ENCODE measurements around the gene KHDC4. TPM values are rescaled to one million over a fixed set of nuclear protein-coding genes. Genes with fewer than 3 reads are reported as not detected.

KHDC4 gene
- total and polyA plus RNA-seq, 9 donors, result 24.5 to 38.0 (median 30.0) TPM

GRCh38 chr1:155957411-155957915 lies 23.2 kb upstream of the KHDC4 start:
- DNase-seq, result no peak
- Histone ChIP-seq H3K36me3 (ENCODE audit: control insufficient read depth, insufficient read depth, low read length) (peaks cover 93% of the 10 kb centered on the region), H3K4me1 (ENCODE audit: control insufficient read depth, insufficient read depth, low read length) (peaks cover 17% of the 10 kb centered on the region), H3K27ac (ENCODE audit: low read length) (no peak overlapping the region), H3K4me3 (ENCODE audit: low read length) (no peak overlapping the region), H3K9me3 (replicated peaks; ENCODE audit: control insufficient read depth, low read depth, low read length) (no peaks in the 10 kb centered on the region), H3K27me3 (ENCODE audit: control insufficient read depth, insufficient read depth, low read length) (no peaks in the 10 kb centered on the region)
- WGBS (ENCODE audit: insufficient coverage), result 92% methylated on average over 9 of the region's 12 CpGs

- Histone ChIP-seq H3K4me3 (ENCODE audit: low read length) (no peak overlapping the region), H3K36me3 (ENCODE audit: control insufficient read depth, insufficient read depth, low read length) (peaks cover 93% of the 10 kb centered on the region), H3K27ac (ENCODE audit: low read length) (no peak overlapping the region), H3K4me1 (ENCODE audit: control insufficient read depth, insufficient read depth, low read length) (no peaks in the 10 kb centered on the region), H3K27me3 (ENCODE audit: control insufficient read depth, insufficient read depth, low read length) (no peaks in the 10 kb centered on the region), H3K9me3 (replicated peaks; ENCODE audit: control insufficient read depth, low read depth, low read length) (no peaks in the 10 kb centered on the region)
- WGBS (ENCODE audit: insufficient coverage), result 100% methylated on average over 3 of the region's 3 CpGs
- no peak for DNase-seq
Observed at GRCh38 chr1:155954645-155955044, 20.4 kb upstream of the KHDC4 start.

- DNase-seq, result no peak
- Histone ChIP-seq H3K27me3 (ENCODE audit: control insufficient read depth, insufficient read depth, low read length) (no peaks in the 10 kb centered on the region), H3K4me1 (ENCODE audit: control insufficient read depth, insufficient read depth, low read length) (no peaks in the 10 kb centered on the region), H3K36me3 (ENCODE audit: control insufficient read depth, insufficient read depth, low read length) (peaks cover 89% of the 10 kb centered on the region), H3K4me3 (ENCODE audit: low read length) (no peak overlapping the region), H3K27ac (ENCODE audit: low read length) (no peak overlapping the region), H3K9me3 (replicated peaks; ENCODE audit: control insufficient read depth, low read depth, low read length) (no peaks in the 10 kb centered on the region)
- WGBS (ENCODE audit: insufficient coverage), result 90% methylated on average over 12 of the region's 13 CpGs
Observed at GRCh38 chr1:155952505-155952890, 18.3 kb upstream of the KHDC4 start.

DNA sequence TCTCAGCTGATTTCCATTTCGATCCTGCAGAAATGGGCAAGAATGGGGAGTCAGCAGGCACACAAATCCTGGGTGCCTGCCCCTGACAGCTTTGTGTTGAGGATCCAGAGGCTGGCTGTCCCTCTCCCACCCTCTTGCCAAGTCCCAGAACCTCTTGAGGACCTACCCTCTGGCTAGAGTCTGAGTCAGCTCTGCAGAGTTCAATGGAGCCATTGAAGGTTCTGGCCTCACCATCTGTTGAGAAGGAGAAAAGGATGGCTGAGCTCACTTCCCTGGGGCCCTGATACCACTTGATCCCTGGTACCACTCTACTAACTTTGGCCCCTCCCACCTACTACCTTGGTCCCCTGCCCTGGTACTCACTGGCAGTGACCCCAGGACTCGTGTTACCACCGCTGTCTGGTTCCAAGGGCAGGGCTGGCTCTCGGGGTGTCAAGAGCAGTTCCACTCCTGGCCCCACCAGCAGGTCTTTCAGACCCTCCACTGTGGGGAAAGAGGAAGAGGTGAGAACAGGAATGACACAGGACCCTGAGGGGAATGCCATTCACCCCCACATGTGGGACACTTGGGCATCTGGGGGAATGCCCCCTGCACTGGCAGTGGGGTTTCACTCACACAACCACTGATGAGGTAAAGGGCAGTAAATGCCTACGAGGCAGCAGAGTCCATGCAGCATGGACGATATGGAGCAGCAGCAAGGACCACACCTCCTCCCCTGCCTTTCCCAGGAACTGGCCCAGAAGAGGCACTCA lies 17.7 kb upstream of the KHDC4 start:
- Histone ChIP-seq H3K27me3 (ENCODE audit: control insufficient read depth, insufficient read depth, low read length) (no peaks in the 10 kb centered on the region), H3K4me1 (ENCODE audit: control insufficient read depth, insufficient read depth, low read length) (peaks cover 3% of the 10 kb centered on the region), H3K36me3 (ENCODE audit: control insufficient read depth, insufficient read depth, low read length) (peaks cover 91% of the 10 kb centered on the region), H3K9me3 (replicated peaks; ENCODE audit: control insufficient read depth, low read depth, low read length) (no peaks in the 10 kb centered on the region), H3K27ac (ENCODE audit: low read length) (no peak overlapping the region), H3K4me3 (ENCODE audit: low read length) (no peak overlapping the region)
- WGBS (ENCODE audit: insufficient coverage), result 100% methylated on average over 1 of the region's 6 CpGs
- no peak for DNase-seq

DNA sequence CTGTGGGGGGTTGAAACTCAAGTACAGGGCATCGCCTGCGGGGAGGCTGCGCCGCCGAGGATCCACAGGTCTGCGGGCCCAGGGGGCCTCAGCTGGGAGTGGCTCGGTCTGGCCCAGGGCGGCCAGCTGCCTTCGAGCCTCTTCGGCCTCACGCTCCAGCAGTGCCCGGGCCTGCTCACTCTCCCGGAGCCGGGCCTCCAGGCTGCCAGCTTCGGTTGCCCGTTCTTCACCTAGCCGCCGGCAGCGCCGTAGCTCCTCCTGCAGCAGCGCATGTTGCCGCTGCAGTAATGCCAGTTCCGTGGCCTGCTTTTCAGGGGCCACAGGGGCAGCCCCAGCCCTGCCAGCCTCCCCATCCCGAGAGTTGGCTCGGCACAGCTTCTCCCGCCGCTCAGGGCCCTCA lies 16.6 kb upstream of the KHDC4 start:
- DNase-seq, result no peak
- 96% methylated on average over 23 of the region's 27 CpGs for WGBS (ENCODE audit: insufficient coverage)

GRCh38 chr1:155947741-155948140 lies 13.5 kb upstream of the KHDC4 start:
- Histone ChIP-seq H3K9me3 (replicated peaks; ENCODE audit: control insufficient read depth, low read depth, low read length) (no peaks in the 10 kb centered on the region), H3K4me1 (ENCODE audit: control insufficient read depth, insufficient read depth, low read length) (peaks cover 27% of the 10 kb centered on the region), H3K36me3 (ENCODE audit: control insufficient read depth, insufficient read depth, low read length) (peaks cover 66% of the 10 kb centered on the region), H3K27me3 (ENCODE audit: control insufficient read depth, insufficient read depth, low read length) (no peaks in the 10 kb centered on the region), H3K27ac (ENCODE audit: low read length) (no peak overlapping the region), H3K4me3 (ENCODE audit: low read length) (no peak overlapping the region)
- no peak for DNase-seq
- 100% methylated on average over 1 of the region's 8 CpGs for WGBS (ENCODE audit: insufficient coverage)

More for the DNA sequence above, 16.6 kb upstream of the KHDC4 start:
- H3K4me3 ChIP-seq (ENCODE audit: low read length), result no peak overlapping the region
- H3K4me1 ChIP-seq (ENCODE audit: control insufficient read depth, insufficient read depth, low read length), result peaks cover 8% of the 10 kb centered on the region
- H3K27me3 ChIP-seq (ENCODE audit: control insufficient read depth, insufficient read depth, low read length), result no peaks in the 10 kb centered on the region
- peaks cover 93% of the 10 kb centered on the region for H3K36me3 ChIP-seq (ENCODE audit: control insufficient read depth, insufficient read depth, low read length)
- no peaks in the 10 kb centered on the region for H3K9me3 ChIP-seq (replicated peaks; ENCODE audit: control insufficient read depth, low read depth, low read length)
- no peak overlapping the region for H3K27ac ChIP-seq (ENCODE audit: low read length)

DNA sequence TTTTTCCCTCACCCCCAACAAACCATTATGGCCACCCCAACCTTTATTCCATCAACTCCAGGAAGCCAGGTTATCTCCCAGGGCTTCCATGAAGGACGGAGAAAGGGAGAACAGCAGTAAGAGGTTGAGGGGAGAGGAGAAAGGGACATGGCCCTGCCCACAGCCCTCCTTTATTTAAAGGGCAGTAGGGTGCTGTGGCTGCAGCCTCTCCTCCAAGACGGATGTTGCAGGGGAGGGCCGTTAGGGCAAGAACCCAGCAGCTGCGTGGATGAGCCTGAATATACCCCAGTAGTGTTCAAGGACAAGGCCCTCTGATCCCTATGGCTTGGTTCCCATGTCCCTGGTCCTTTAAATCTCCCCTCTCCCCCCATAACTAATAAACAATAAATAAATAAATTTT lies 13.1 kb upstream of the KHDC4 start:
- WGBS (ENCODE audit: insufficient coverage), result no CpG with 5 or more reads among the region's 4 CpGs
- Histone ChIP-seq H3K27me3 (ENCODE audit: control insufficient read depth, insufficient read depth, low read length) (no peaks in the 10 kb centered on the region), H3K27ac (ENCODE audit: low read length) (no peak overlapping the region), H3K4me1 (ENCODE audit: control insufficient read depth, insufficient read depth, low read length) (peaks cover 31% of the 10 kb centered on the region), H3K36me3 (ENCODE audit: control insufficient read depth, insufficient read depth, low read length) (peaks cover 62% of the 10 kb centered on the region), H3K4me3 (ENCODE audit: low read length) (no peak overlapping the region), H3K9me3 (replicated peaks; ENCODE audit: control insufficient read depth, low read depth, low read length) (no peaks in the 10 kb centered on the region)
- no peak for DNase-seq

GRCh38 chr1:155946633-155947219 lies 12.5 kb upstream of the KHDC4 start:
- Histone ChIP-seq H3K4me3 (ENCODE audit: low read length) (no peak overlapping the region), H3K27me3 (ENCODE audit: control insufficient read depth, insufficient read depth, low read length) (no peaks in the 10 kb centered on the region), H3K9me3 (replicated peaks; ENCODE audit: control insufficient read depth, low read depth, low read length) (no peaks in the 10 kb centered on the region), H3K4me1 (ENCODE audit: control insufficient read depth, insufficient read depth, low read length) (peaks cover 37% of the 10 kb centered on the region), H3K36me3 (ENCODE audit: control insufficient read depth, insufficient read depth, low read length) (peaks cover 56% of the 10 kb centered on the region), H3K27ac (ENCODE audit: low read length) (peak overlapping the region; percentile 6)
- no peak for DNase-seq
- 83% methylated on average over 1 of the region's 8 CpGs for WGBS (ENCODE audit: insufficient coverage)

DNA sequence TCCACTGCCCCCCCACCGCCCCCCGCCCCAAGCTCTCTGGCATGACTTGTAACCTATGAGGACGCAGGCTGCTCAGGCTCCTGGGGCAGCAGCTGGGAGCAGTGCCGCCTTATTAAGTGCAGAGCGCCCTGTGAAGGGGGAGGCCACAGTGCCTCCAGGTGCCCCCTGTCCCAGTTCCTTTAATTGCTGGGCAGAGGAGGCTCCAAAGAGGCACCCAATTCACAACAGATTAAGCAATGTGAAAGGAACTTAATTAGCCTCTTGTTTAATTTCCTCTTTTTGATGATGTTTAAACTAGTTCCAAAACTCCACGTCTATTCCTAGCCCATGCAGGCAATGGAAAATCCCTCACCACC lies 10.2 kb upstream of the KHDC4 start:
- H3K27ac ChIP-seq (ENCODE audit: low read length), result no peak overlapping the region
- DNase-seq, result no peak
- no peaks in the 10 kb centered on the region for H3K9me3 ChIP-seq (replicated peaks; ENCODE audit: control insufficient read depth, low read depth, low read length)
- WGBS (ENCODE audit: insufficient coverage), result 26% methylated on average over 3 of the region's 6 CpGs
- peaks cover 55% of the 10 kb centered on the region for H3K4me1 ChIP-seq (ENCODE audit: control insufficient read depth, insufficient read depth, low read length)
- no peaks in the 10 kb centered on the region for H3K27me3 ChIP-seq (ENCODE audit: control insufficient read depth, insufficient read depth, low read length)
- H3K4me3 ChIP-seq (ENCODE audit: low read length), result no peak overlapping the region
- peaks cover 34% of the 10 kb centered on the region for H3K36me3 ChIP-seq (ENCODE audit: control insufficient read depth, insufficient read depth, low read length)

DNA sequence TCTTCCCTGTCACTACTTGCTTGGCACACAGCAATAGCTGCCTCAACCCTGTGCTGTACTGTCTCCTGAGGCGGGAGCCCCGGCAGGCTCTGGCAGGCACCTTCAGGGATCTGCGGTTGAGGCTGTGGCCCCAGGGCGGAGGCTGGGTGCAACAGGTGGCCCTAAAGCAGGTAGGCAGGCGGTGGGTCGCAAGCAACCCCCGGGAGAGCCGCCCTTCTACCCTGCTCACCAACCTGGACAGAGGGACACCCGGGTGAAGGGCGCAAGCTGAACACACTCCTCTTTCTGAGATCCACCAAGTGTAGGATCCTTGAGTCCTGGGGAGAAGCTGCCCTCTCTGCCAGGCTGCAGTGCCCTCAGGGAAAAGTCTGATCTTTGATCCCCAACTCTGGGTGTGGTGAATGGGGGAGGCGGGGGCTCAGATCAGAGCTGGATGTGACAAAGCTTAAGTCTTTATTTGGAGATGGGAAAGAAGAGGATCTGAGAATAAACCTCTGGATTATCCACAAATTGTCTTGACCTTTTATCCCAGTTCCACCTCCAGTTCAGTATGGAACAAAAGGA lies 8.4 kb upstream of the KHDC4 start:
- no peaks in the 10 kb centered on the region for H3K9me3 ChIP-seq (replicated peaks; ENCODE audit: control insufficient read depth, low read depth, low read length)
- no peak for DNase-seq
- 76% methylated on average over 3 of the region's 11 CpGs for WGBS (ENCODE audit: insufficient coverage)
- no peak overlapping the region for H3K4me3 ChIP-seq (ENCODE audit: low read length)
- peaks cover 20% of the 10 kb centered on the region for H3K36me3 ChIP-seq (ENCODE audit: control insufficient read depth, insufficient read depth, low read length)
- peaks cover 60% of the 10 kb centered on the region for H3K4me1 ChIP-seq (ENCODE audit: control insufficient read depth, insufficient read depth, low read length)
- H3K27ac ChIP-seq (ENCODE audit: low read length), result no peak overlapping the region
- H3K27me3 ChIP-seq (ENCODE audit: control insufficient read depth, insufficient read depth, low read length), result no peaks in the 10 kb centered on the region

All from muscle of leg (tissue), 11 donors.